HG02610 (cell line): ENCODE results near the gene KLHDC8A.
"Not testable (repeated sequence)": the region's sequence is repeated elsewhere in the genome, so short reads cannot be mapped to it uniquely, and the experiment has no call there.

Experiments used
- ATAC-seq: cut with Tn5 transposase; IDR thresholded peaks from one replicate; pipeline ENCODE4 v1.9.1; 2021; ENCODE audit warnings: mild to moderate bottlenecking, moderate library complexity; ENCODE audit not compliant: unreplicated experiment

Gene KLHDC8A

GRCh38 chr1:205371871-205372660, 15.3 kb upstream of the KLHDC8A start:
- ATAC-seq, result no peak

GRCh38 chr1:205370780-205371179, 14.1 kb upstream of the KLHDC8A start:
- no peak for ATAC-seq

DNA sequence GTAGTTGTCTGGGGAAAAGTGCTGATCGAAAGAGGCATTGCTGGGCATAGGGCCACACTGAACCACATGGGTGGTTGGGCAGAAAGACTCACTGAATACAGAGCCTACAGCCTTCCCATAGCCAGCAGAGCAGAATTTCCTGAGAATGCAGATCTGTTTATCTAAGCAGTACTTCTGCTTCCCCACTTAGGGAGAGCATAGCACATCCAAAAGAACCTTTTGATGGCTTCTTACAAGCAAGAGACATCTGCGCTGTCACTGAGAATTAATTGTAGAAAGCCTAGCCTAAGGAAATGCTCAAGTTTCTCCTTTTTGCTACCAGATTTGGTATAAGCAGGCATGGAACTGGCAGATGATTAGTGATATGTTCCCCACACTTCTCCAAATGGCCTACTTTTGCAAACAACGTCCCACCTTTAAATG, 13.0 kb upstream of the KLHDC8A start:
- no peak for ATAC-seq

DNA sequence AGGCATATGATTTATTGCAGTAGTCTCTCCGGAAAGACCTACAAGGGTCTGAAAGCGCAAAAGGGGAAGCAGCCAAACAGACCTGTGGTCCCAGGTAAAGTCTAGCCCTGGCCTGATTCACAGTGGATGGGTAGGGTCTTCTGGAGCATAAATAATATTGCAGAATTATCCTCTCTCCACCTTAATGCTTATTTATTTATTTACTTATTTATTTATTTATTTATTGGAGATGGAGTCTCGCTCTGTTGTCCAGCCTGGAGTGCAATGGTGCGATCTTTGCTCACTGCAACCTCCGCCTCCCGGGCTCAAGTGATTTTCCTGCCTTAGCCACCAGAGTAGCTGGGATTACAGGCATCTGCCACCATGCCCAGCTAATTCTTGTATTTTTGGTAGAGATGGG, 11.8 kb upstream of the KLHDC8A start:
- ATAC-seq, result no peak

DNA sequence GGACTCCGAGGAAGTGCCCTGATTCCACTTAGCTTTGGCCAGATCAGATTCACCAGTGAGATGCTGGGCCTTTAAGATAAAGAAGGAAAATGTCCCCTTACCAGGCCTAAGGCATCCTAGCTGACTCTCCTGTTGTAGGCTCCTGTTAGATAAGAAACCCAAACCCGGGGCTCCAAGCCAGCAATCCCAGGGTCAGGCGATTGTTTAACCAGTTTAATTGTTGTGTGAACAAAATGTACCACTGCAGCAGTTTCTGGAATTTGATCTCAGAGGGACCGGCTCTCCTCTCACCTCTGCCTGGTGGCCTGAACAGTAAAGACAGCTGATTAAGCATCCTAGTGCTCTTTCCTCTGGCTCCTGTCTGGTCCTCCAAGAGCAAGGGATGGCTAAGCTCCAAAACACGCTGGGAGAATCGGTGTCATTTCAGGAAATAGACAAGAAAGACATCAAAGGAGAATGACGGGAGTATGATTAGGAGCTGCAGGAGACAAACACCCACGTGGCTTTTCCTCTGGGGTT, 9.3 kb upstream of the KLHDC8A start:
- ATAC-seq, result no peak

DNA sequence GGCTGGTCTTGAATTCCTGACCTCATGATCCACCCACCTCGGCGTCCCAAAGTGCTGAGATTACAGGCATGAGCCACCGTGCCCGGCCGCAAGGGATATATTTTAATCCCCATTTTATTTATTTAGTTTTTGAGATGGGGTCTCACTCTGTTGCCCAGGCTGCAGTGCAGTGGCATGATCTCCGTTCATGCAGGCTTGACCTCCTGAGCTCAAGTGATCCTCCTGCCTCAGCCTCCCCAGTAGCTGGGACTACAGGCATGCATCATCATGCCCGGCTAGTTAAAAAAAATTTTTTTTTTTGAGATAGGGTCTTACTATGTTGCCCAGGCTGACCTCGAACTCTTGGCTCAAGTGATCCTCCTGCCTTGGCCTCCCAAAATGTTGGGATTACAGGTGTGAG, 8.4 kb upstream of the KLHDC8A start:
- ATAC-seq, result not testable (repeated sequence)

GRCh38 chr1:205360891-205361290, 4.2 kb upstream of the KLHDC8A start:
- ATAC-seq, result no peak

GRCh38 chr1:205359771-205360565, 3.2 kb upstream of the KLHDC8A start:
- ATAC-seq, result no peak

GRCh38 chr1:205358579-205358978, 1.9 kb upstream of the KLHDC8A start:
- no peak for ATAC-seq

GRCh38 chr1:205357567-205357966, 845 bp upstream of the KLHDC8A start:
- no peak for ATAC-seq

GRCh38 chr1:205355075-205355453, 1.7 kb downstream of the KLHDC8A start:
- no peak for ATAC-seq

DNA sequence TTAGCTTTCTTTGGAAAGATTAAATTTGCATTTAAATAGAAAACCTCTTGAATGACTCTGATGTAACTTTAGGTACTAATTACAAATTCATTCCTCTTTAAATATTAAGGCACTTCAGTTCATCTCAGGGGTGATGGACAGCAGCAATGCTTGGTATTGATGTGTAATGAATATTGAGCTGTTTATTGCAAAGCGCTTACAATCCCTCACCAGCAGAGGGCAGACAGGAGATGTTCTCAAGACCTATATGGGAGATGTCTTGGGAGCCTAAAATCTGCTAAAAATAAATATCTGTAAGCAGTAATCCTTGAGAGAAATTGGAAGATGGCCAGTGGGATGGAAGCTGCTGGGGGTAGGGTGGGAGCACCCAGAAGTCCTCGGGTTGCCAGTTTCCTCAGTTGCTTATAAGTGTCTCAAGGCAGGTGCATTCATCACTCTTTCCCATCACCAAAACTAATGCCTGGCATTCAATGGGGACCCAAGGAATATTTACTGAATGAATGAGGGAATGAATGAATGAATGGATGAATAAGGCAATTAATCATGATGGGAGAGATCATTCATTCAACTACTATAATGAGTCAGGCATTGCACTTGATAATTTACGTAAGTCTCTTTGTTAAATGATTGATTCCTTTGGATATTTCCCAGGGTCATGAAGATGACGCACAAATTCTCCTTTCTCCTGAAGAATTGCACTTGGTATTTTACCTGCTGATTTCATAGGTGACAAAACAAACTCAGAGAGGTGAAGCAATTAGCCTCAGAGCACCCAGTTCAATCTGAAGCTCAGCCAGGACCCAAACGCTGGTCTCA, 2.3 kb downstream of the KLHDC8A start:
- ATAC-seq, result no peak

- ATAC-seq, result no peak
Measured at GRCh38 chr1:205353612-205354011, 3.1 kb downstream of the KLHDC8A start.

DNA sequence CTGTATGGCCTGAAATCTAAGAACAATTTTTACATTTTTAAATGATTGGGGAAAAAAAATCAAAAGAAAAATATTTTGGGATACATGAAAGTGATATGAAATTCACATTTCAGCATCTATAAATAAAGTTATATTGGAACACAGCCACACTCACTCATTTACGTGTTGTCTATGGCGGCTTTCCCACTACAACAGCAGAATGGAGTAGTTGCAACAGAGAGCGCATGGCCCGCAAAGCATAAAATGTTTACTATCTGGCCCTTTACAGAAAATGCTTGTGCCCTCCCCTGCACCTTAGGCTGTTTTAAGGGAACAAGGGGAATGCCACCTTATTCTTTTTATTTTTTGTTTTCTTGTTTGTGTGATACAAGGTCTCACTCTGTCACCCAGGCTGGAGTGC, 3.5 kb downstream of the KLHDC8A start:
- ATAC-seq, result no peak

DNA sequence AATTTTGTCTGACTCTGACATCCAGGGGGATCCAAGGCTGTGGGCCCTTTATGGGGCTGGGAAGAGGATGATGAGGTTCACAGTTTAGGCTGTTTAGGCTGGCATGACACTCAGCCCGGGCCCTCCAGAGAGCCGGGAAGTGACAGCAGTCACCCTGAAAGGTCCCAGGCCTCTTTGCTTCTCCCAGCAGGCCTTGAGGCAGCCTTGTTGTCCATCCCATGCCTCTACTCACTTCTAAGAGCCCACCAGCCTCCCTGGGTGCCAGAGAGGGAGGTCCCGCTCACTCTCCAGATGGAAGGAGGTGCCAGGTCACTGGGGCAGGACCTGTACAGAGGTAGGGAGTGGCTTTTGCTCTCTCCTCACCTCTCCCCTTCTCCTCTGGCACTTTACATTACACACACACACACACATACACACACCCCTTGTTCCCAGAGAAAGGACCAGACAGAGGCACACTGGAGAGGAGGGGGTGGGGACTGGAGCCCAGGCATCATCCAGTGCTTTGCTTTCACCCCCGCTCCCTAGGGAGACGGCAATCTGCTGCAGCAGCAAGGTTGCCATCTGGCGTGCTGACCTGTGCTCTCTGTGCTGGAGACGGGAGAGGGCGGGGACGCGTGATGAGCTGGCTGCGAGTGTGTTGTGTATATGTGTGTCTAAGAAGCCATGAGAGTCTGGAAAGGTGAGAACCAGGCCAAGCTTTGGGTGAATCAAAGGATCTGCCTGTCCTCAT, 4.6 kb downstream of the KLHDC8A start:
- no peak for ATAC-seq

GRCh38 chr1:205350691-205351141, 6.0 kb downstream of the KLHDC8A start:
- no peak for ATAC-seq

GRCh38 chr1:205350124-205350523, 6.6 kb downstream of the KLHDC8A start:
- no peak for ATAC-seq

- ATAC-seq, result no peak
Measured at GRCh38 chr1:205348554-205349487, 7.9 kb downstream of the KLHDC8A start.

- no peak for ATAC-seq
Measured at GRCh38 chr1:205346956-205347574, 9.7 kb downstream of the KLHDC8A start.
